Astrocyte of the spinal cord (primary cell): ENCODE results near the gene ANKS1B.
A peak's percentile ranks its signal among the peaks of the same experiment; 100 is the strongest.

Source experiments
- DNase-seq: peaks from one replicate; pipeline ENCODE4 v3.0.0; 2011; ENCODE audit warnings: low read depth, low spot score
- H3K4me3 ChIP-seq: 2 replicates; pipeline ENCODE4 v1.5.1; 2011; ENCODE audit warnings: low read depth, mild to moderate bottlenecking, low read length, moderate library complexity
- in situ Hi-C: cut with HindIII; loops from 2 replicates; pipeline ENCODE4 v1.10.0; 2017; ENCODE audit warnings: low sequenced_read_pairs
- TF ChIP-seq, protein P1 (sequence below): IDR thresholded peaks from 2 replicates; pipeline ENCODE4 v1.5.1; 2012; ENCODE audit warnings: low read depth, mild to moderate bottlenecking, low read length, inconsistent platforms

The ANKS1B gene

DNA sequence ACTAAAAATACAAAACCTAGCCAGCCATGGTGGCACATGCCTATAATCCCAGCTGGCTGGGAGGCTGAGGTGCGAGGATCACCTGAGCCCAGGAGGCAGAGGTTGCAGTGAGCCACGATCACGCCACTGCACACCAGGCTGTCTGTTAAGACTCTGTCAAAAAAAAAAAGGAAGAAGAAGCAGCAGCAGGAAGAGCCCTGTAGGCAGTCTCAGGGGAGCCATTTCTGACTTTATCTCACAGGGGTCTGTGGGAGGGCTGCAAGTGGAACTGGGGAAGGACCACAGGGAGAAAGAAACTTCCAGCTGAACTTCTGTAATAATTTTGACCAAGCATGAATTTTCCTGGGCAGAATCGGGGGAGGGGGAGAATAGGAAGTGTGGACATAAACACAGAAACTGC is 304.5 kb downstream of the ANKS1B start:
- no peak overlapping the region for H3K4me3 ChIP-seq
- DNase-seq, result no peak
- in situ Hi-C loops, result no loop called here
- TF ChIP-seq, protein P1, sequence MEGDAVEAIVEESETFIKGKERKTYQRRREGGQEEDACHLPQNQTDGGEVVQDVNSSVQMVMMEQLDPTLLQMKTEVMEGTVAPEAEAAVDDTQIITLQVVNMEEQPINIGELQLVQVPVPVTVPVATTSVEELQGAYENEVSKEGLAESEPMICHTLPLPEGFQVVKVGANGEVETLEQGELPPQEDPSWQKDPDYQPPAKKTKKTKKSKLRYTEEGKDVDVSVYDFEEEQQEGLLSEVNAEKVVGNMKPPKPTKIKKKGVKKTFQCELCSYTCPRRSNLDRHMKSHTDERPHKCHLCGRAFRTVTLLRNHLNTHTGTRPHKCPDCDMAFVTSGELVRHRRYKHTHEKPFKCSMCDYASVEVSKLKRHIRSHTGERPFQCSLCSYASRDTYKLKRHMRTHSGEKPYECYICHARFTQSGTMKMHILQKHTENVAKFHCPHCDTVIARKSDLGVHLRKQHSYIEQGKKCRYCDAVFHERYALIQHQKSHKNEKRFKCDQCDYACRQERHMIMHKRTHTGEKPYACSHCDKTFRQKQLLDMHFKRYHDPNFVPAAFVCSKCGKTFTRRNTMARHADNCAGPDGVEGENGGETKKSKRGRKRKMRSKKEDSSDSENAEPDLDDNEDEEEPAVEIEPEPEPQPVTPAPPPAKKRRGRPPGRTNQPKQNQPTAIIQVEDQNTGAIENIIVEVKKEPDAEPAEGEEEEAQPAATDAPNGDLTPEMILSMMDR, result no peak

GRCh38 chr12:99670635-99671034 is 314.1 kb downstream of the ANKS1B start:
- H3K4me3 ChIP-seq, result no peak overlapping the region
- in situ Hi-C loops, result no loop called here
- TF ChIP-seq, protein P1, result no peak
- peak; percentile 2 for DNase-seq

GRCh38 chr12:99658671-99659349 is 325.9 kb downstream of the ANKS1B start:
- in situ Hi-C loops, result no loop called here
- TF ChIP-seq, protein P1, result peak; percentile 34
- no peak overlapping the region for H3K4me3 ChIP-seq
- peak; percentile 29 for DNase-seq

DNA sequence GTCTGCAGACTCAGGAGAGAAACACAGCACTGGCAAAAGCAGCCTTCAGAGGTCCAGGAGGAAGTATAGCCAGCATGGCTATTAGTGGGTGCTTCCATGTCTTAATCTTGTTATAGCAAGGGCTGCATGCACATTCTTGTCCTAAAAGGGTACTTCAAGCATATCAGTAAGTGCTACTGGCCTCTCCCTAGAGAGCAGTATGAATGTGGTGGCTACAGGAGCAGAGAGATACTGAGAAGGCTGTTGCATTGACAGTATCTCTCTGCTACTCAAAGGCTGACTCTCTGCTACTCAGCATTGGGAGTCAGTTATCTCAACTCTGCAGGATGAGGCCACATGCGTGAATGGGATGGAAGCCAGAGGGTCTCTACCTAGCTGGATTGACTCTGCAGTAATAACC is 335.2 kb downstream of the ANKS1B start:
- in situ Hi-C loops, result no loop called here
- TF ChIP-seq, protein P1, result no peak
- H3K4me3 ChIP-seq, result no peak overlapping the region
- DNase-seq, result no peak

DNA sequence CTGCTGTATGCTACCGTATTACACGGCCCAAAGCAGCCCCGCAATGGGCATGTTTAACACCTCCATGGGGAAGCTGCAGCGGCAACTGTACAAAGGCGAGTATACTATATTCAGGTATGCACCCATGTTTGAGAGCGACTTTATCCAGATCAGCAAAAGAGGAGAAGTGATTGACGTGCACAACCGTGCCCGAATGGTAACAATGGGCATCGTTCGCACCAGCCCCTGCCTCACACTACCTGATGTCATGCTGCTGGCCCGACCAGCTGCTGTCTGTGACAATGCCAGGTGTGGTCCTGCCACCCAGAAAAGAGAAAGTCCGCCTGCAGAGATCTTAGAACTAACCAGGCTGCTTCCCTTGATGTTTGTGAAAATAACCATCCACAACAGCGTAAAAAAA is 336.6 kb downstream of the ANKS1B start:
- no peak overlapping the region for H3K4me3 ChIP-seq
- in situ Hi-C loops, result no loop called here
- TF ChIP-seq, protein P1, result no peak
- DNase-seq, result no peak

GRCh38 chr12:99647453-99647852 is 337.3 kb downstream of the ANKS1B start, which contains the start of gene GARIN6:
Gene GARIN6, plus strand, starts transcription at chr12:99647753. Its CDS starts 422 bp downstream, at chr12:99648175.
- TF ChIP-seq, protein P1, result no peak
- in situ Hi-C loops, result no loop called here
- no peak within 1 kb of the TSS for H3K4me3 ChIP-seq
- no peak for DNase-seq
